ENCODE measurements around the gene NFIB. TPM values are rescaled to one million over a fixed set of nuclear protein-coding genes. Genes with fewer than 3 reads are reported as not detected.
A peak's percentile ranks its signal among the peaks of the same experiment; 100 is the strongest.

The NFIB gene
- total RNA-seq, 1 experiment from 2014 or later, result 12.5 TPM

GRCh38 chr9:14293801-14294200, 20.1 kb downstream of the NFIB start (continued):
- TF ChIP-seq HMGXB4 (CRISPR knock-in tag; IDR thresholded peaks at IDR 0.05), result no peak
- TF ChIP-seq NR3C1 (CRISPR knock-in tag; conservative IDR thresholded peaks at IDR 0.05; ENCODE audit: low read depth), result no peak
- TF ChIP-seq NR1H2 (CRISPR knock-in tag; IDR thresholded peaks at IDR 0.05), result no peak
- TF ChIP-seq RELA (CRISPR knock-in tag; IDR thresholded peaks at IDR 0.05; ENCODE audit: borderline replicate concordance), result no peak
- no peak for TF ChIP-seq ZNF219 (CRISPR knock-in tag; IDR thresholded peaks at IDR 0.05; ENCODE audit: borderline replicate concordance)

GRCh38 chr9:14292181-14292739, 21.7 kb downstream of the NFIB start:
- no peak for ATAC-seq
- CTCF ChIA-PET, result no interaction called here

More at GRCh38 chr9:14292181-14292739, 21.7 kb downstream of the NFIB start:
- Mint-ChIP-seq H3K4me3 (no peak overlapping the region), H3K27ac (peak overlapping the region; percentile 26; the same call in 1 of the 2 replicates), H3K4me1 (peaks cover 7% of the 10 kb centered on the region), H3K9me3 (no peaks in the 10 kb centered on the region), H3K36me3 (no peaks in the 10 kb centered on the region), H3K27me3 (ENCODE audit: low read depth) (no peaks in the 10 kb centered on the region)
- TF ChIP-seq USF1 (CRISPR knock-in tag; IDR thresholded peaks at IDR 0.05) (no peak), ZBTB43 (CRISPR knock-in tag; IDR thresholded peaks at IDR 0.05) (no peak), ZNF263 (CRISPR knock-in tag; IDR thresholded peaks at IDR 0.05; ENCODE audit: low read depth) (no peak), FOXP1 (CRISPR knock-in tag; IDR thresholded peaks at IDR 0.05; ENCODE audit: borderline replicate concordance) (no peak), FOXJ3 (CRISPR knock-in tag; IDR thresholded peaks at IDR 0.05; ENCODE audit: borderline replicate concordance) (no peak), STAT6 (CRISPR knock-in tag; conservative IDR thresholded peaks at IDR 0.05; ENCODE audit: low read depth) (no peak), ATF1 (CRISPR knock-in tag; IDR thresholded peaks at IDR 0.05) (no peak), TCF7 (CRISPR knock-in tag; IDR thresholded peaks at IDR 0.05; ENCODE audit: low read depth) (no peak), NFE2L1 (CRISPR knock-in tag; IDR thresholded peaks at IDR 0.05) (no peak), HMGXB4 (CRISPR knock-in tag; IDR thresholded peaks at IDR 0.05) (no peak), GABPB1 (CRISPR knock-in tag; IDR thresholded peaks at IDR 0.05) (no peak), PREB (CRISPR knock-in tag; IDR thresholded peaks at IDR 0.05; ENCODE audit: borderline replicate concordance) (no peak), E2F1 (CRISPR knock-in tag; IDR thresholded peaks at IDR 0.05) (no peak), GTF2I (CRISPR knock-in tag; conservative IDR thresholded peaks at IDR 0.05) (no peak), ATF2 (CRISPR knock-in tag; IDR thresholded peaks at IDR 0.05; ENCODE audit: borderline replicate concordance, low read depth) (no peak), TEAD1 (CRISPR knock-in tag; IDR thresholded peaks at IDR 0.05) (no peak), ZMAT4 (CRISPR knock-in tag; IDR thresholded peaks at IDR 0.05) (no peak), PRRX2 (CRISPR knock-in tag; IDR thresholded peaks at IDR 0.05) (no peak)
- DNase-seq (ENCODE audit: low spot score), result no peak
- POLR2A ChIA-PET, result interaction anchor here (0.5 kb wide), 1 partner anchor 20 kb away, joined by 7 read pairs; no protein-coding TSS in a partner anchor
